HG02981 (cell line): ENCODE measurements around the gene FBXO15.

Experiments used
- ATAC-seq: cut with Tn5 transposase; IDR thresholded peaks from one replicate; pipeline ENCODE4 v1.9.1; 2021; ENCODE audit warnings: mild to moderate bottlenecking, moderate library complexity; ENCODE audit not compliant: unreplicated experiment

The FBXO15 gene, protein sequence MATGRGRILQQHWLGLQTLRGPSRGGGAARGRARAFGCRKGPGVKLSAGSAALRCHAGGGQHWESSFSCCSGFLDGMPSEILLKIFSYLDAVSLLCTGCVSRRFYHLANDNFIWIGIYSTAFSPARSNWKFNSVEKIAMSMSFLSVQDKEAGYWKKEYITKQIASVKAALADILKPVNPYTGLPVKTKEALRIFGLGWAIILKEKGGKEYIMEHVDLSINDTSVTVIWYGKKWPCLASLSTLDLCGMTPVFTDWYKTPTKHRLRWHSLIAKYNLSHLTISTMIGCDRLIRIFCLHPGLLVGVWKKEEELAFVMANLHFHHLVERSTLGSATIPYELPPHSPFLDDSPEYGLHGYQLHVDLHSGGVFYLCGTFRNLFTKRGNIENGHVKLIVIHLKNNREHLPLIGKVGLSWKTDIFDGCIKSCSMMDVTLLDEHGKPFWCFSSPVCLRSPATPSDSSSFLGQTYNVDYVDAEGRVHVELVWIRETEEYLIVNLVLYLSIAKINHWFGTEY

DNA sequence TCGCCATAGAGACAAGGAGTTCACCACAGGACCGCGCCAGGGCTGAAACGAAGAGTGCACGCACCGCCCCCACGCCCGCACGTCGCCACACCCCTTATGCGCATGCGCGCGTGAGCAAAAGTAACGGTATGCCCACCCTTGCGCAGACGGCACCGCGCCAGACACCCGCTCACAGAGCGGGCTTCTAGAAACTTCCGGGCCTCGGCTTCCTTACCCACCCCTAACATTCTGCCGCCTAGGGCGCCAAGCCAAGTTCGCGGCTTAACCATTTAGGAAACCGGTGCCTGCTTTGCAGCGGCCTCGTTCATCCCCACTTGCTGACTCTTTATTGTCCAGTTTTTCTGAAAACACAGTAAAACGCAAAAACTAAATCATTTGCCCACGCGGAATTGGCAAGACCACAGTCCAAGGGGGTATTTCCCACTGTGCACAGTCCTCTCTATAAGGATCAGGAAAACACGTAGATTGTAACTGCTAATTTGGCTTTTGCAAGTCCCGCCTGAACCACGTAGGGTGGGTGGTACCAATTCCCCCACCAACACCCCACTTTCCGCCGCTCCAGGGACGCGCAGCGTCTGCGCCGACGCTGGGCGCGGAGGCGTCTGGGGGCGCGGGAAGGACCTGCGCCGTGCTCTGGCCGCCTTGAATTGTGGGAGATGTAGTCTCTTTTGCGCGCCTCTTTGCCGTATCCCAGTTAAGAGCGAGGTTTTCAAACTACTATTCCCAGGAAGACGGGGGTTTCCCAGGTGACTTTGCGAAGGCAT, at the start of gene FBXO15, which contains the start of gene TIMM21:
TSS of gene FBXO15 (minus strand) at position 56 of the 764 bp plus-strand sequence. CDS start at position 7, 49 bp downstream.
TSS of gene TIMM21 (plus strand) at position 745 of the 764 bp plus-strand sequence. CDS start 286 bp downstream, outside the sequence.
- ATAC-seq: peak; percentile 88

DNA sequence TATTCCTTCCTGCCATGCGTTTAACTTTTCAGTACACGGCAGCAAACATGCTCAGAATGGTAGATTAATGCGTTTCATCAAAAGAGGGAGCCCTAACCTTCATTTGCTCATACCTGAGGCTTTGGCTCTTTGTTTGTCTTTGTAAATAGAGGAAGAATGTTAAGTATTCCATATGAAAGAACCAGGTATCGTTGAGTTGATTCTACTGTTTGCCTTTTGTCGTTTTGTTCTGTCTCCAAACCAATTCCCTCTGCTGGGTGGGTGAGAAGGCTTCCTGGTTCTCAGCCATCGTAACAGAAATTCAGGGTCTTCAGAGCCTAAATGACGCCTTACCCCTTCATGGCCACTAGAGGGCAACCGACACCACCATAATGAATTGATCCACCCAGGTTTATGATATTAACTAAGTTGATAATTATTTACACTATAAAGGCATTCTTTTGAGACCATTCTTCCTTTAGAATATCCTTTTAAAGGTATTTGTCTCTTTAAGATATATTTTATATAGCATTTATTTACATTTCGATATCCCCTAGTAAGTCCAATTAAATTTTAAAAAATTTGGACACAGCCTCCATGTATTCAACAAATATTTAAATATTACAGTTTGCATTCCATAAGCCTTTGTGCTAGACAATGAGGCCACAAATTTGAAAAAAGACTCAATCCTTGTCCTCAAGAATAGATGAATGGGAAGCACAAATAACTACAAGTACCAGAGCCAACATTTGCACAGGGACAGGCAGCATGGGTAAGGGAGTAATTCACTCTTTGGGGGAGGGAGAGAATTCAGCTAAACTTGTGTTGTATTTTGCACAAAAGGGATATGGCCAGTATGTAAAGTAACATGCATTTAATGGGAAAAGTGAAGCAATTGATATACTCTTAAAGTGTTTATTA, 48.8 kb upstream of the FBXO15 start:
- peak; percentile 89 for ATAC-seq

DNA sequence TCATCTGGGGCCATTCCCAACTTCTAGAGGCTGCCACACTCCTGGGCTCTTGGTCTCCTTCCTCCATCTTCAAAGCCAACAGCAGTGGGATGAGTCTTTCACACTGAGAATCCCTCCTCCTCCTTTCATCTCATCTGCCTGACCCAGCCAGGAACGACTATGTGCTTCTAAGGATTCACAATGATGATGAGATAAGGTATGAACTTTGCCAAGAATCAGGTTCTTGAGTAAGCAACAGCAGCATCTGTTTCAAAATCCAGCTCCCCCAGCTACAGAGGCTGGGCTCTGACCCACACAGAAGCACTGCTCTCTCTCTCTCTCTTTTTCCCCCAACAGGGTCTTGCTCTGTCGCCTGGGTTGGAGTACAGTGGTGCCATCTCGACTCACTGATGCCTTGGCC, 47.1 kb upstream of the FBXO15 start:
- ATAC-seq: no peak

DNA sequence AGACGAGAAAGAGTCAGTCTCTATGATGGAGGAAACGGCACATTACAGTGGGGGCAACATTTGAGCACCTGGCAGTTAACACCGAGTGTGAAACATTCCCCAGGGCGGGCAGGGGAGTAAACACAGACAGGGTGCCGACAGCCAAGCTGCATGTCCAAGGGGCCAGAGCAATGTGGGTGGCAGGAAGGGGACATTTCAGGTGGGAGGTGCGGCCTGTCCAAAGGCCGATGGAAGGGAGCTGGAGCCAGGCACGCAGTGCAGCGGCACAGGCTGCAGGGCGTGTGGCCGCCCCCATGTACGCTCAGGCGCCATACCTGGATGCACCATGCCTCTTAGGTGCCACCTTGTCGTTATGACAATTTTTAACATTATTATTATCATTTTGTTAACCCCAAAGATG, 43.9 kb upstream of the FBXO15 start:
- ATAC-seq: no peak

DNA sequence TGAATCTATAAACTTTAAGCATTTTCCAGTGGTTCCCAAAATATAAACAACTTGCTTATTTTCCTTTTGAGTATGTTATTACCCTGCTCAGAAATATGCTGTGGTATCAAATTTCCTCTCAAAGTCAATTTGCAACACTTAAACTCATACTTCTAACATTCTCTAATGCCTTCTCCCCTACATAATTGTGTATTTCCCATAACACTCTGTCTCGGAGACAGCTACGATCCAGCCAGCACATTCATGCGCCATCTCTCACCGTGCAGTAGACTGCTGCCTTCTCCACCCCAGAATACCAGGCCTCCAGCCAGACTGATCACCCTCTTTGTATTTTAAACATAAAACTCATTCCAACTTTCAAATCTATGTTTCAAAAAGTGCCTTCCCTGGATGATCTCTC, 42.5 kb upstream of the FBXO15 start:
- ATAC-seq: no peak

DNA sequence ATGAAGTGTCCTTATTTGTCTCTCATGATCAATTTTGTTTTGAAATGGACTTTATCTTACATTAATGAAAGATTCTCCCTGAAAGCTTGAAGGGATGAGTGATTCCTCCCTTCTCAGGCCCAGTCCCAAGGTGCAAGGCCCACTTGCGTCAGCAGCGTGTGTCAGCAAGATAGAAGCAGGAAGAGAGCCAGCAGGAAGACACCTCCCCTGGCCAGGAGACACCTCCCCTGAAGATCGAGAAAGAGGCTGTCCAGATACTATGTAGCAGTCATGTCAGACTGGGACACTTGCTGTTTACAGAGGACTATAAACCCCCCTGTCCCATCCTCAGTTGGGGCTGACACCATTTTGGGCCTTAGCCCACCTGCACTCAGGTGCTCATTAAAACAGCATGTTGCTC, 39.0 kb upstream of the FBXO15 start:
- ATAC-seq: no peak

DNA sequence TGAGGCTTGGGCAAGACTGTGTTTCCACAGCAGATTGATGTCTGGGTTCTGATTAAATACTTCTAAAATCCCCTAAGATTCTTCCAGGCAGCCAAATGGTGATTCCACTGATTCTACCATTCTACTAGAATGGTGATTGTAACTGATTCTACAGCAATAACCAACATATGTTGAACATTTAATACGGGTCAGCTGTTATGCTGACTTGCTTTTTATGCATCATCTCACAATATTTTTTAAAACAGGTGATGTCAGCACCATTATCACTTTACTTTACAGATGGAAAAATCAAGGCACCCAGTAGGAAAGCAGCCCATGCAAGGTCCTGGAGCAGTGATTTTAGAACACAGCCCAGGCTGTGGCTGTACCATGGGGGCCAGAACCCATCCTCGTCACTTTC, 38.2 kb upstream of the FBXO15 start:
- ATAC-seq: no peak

DNA sequence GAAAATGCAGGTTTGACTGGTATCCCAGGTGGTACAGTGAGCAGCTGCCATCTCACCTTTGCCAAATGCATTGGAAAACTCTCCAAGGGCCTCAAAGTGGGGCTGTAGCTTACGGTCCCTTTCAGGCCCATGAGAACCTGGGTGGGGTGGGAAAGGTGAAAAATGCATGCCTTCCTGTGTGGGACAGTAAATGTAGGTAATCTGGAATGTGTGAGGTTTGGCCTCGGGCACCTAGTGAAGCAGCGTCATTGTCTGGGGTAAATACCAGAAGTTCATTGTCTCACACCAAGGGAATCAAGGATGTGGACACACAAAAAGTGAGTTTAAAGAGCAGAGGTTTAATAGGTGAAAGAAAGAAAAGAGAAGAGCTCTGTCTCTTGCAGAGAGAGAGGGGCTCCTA, 37.2 kb upstream of the FBXO15 start:
- ATAC-seq: no peak

DNA sequence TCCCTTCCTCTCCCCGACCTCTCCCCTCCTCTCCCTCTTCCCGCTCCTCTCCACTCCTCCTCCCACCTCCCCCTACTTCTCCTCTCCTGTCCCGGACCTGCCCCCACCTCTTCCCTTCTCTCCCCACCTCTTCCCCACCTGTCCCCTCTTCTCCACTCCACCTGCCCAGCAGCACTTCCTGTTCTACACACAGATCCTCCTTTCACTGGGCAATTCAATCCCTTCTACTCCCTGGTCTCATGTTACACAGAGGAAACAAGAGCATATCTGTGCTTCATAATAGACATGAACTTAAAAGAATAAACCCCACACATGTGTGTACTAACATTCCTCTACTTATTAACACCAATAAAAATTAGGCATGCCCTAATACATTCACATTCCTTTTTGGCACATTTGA, 35.5 kb upstream of the FBXO15 start:
- no peak for ATAC-seq

DNA sequence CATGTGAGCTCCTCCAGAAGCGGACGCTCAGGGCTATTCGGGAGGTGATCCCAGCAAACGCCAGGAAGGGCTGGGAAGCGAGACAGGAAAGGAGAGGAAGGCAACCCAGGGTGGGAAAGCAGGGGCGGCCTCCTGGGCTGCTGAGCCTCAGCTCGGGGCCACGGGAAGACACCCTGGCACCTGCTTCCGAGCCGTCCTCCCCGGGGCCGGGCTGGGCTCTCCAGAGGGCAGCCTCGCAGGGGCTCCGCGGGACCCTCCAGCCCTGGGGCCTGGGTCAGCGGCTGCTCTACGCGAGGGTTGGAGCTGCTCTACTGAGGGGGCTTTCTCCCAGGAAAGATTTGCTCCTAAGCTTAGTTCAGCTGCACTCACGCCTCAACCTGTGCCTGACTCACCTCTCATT, 34.7 kb upstream of the FBXO15 start:
- ATAC-seq: no peak

DNA sequence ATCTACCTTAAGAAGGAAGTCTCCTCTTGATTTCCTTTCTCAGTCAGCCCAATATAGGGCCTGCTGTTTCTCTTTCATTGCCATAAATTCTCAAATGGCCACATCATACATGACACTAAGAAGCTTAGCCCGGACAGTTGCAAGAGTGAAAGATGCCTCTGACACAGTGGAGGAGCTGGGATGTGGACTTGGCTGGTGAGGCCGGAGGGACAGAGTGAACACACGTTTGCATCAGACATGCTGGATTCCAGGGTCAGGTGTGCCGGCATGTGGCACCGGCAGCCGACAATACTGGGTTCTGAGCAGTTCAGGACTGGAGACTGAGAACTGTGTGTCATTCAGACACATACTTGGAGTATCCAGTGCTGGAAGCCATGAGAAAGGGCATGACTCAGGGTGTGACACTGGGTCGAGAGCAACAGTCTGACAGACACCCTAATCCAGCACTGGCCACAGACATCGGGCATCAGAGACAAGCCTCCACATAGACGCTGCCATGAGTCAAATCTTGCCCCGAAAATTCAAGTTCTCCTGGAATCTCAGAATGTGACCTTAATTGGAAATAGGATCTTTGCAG, 32.1 kb upstream of the FBXO15 start:
- ATAC-seq: no peak

DNA sequence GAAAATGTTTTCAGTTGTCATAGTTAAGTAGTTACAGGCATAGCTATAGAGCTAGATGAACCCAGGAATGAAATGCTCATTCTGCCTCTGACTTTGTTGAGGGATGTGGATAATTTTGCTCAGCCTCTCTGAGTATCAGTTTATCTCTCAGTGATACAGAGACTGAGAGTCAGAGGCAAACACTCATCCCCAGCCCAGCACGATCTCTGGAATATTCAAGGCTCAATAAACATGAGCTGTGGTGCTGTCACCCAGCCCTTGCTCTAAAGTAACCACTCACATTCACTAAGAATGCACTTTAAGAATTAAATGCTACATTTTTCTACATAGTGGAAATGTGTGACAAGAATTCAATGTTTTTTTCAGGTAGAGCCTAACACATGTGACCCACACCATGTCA, 31.2 kb upstream of the FBXO15 start:
- no peak for ATAC-seq

DNA sequence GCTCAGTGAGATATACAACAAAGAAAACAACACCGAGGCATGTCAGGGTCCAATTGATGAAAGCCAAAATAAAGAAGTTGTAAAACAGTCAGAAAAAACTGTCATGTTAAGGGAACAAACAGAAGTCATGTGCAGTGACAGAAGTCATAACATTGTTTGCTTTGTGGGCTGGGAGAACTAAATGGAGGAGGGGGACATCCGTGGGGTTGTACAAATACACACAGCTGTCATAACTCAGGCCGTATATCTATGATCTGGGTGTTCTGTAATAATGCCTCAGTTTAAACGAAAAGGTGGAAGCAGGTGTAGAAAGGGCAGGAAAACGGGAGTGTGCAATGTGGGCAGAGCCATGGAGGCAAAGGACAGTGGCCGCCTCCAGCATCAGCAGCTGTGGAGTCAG, 28.0 kb upstream of the FBXO15 start:
- ATAC-seq: no peak

DNA sequence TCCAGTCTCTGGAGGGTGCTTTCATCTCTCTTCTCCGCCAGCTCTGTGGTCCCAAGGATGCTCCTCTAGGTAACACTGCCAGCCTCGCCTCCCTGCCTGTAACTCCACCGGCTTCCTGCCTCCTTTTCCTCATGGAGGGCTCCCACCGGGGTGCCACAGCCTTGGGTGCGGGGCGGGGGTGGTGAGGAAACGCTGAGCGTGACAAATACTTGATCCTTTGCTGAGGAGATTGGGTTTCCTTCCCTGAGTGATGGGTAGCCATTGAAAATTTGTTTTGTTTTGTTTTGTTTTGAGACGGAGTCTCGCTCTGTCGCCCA, 25.8 kb upstream of the FBXO15 start:
- ATAC-seq: no peak

DNA sequence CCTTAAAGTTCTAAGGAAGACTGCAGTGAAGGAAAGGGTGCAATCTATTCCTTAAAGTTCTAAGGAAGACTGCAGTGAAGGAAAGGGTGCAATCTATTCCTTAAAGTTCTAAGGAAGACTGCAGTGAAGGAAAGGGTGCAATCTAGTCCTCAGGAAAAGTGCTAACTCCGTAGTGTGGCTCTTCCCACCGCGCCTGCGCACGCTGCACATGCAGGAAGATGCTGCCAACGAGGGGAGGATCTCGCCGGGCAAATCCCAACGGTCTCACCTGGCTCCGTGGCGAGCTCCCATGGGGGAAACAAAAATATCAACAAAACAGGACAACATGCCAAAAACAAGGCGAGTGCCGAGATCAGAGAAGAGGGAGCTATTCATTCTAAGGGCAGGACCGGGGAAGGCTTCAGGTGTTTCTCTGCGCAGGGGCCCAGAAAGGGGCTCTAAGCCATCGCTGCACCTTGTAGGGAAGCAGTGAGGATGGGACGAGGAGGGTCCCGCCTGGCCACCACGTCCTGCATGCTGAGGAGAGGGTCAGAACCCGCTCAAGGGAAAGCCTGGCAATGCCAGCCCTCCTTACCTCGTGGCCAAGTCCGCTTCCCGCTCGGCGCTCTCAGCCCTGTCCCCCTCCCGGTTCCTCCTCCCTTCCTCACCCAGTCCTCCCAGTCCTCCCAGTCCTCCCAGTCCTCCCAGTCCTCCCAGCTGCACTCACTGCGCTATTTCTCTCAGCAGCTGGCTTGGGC, 25.2 kb upstream of the FBXO15 start:
- no peak for ATAC-seq

DNA sequence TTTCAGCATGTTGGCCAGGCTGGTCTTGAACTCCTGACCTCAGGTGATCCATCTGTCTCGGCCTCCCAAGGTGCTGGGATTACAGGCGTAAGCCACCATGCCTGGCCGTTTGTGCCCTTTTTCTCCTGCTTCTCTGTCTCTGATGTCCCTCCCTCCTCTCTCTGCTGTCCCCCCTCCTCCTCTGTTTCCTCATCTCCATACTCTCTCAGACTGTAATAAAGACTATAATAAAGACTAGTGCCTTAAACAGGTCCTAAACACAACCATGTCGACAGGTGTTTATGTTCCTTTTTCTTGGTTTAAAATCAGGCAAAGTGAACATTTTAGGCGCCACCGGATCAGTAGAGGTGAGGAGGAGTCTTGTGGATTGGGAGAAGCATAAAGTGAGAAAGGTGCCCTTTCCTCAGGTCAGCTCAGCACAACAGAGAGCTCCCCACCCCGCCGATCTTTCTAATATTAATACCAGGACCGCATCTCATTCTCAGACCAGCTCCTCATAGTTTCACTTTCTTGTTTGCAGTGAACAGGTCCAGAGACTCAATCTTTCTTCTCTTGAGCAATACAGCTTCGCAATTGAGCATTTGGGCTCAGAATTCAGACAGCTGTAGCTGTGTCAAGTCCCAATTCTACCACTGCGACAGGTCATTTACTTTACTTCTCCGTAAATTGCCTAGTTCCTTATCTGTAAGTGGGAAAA, 24.4 kb upstream of the FBXO15 start:
- ATAC-seq: peak; percentile 86

DNA sequence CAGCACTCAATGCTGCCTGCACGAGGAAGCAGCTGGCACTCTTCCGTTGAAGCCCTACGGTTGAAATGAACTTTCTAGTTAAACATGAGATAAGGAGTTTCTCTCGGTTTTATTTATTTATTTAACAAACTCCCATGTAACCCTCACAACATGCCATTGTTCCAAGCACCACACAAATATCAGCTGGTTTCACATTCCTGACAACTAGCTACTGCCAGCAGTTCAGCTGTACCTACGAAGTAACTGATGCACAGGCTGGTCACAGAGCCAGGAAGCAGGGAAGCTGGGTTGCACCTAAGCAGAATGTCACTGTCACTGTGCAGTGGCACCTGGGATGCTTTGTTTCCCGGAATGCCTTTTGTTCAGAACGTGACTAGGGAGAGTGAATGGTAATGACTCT, 18.8 kb upstream of the FBXO15 start:
- no peak for ATAC-seq

DNA sequence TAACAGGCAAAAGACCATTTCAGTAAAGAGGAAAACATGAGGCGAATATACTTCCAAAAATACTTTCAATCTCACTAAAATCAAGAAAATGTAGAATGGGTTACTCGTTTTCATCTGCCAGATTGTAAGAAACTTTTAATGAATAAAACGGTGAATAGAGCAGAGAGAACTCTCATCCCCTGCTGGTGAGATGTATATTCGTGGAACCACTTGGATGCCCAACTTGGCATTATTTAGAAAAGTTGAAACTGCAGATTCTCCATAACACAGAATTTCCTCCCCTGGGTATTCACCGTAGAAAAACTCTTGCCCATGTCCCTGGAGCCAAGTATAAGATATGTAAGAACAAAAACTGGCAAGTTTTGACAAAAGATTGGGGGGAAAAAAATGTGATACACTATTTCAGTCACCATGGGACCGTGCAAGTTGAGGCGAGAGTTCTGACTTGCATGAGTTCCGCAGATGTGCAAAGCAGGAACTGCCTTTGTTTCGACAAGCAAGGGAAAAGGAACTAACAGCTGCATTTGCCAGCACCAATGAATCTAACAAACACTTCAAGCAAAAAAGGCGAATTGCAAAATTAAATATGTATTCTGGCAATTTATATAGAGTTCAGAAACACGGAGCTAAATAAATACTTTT, 15.5 kb upstream of the FBXO15 start:
- ATAC-seq: peak; percentile 50

DNA sequence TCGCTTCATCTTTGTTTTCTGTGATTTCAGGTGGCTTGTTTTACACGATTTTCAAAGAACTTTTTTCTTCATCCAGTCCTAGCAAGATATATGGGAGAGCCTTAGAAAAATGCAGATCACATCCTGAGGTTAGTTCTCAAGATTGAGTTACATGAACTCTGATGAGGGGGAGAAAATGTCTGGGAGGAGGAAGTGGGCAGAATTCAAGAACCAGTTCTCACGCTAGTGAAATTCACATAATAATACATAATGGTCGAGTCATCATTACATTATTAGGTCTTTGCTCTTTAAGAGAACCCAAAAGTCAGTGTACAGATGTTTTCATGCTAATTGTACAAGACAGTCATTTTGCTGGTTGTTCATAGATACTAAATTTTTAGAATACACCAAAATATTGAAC, 7.6 kb upstream of the FBXO15 start:
- no peak for ATAC-seq
